ENCODE results near the gene CACNA1I. TPM values are rescaled to one million over a fixed set of nuclear protein-coding genes. Genes with fewer than 3 reads are reported as not detected.

CACNA1I gene
- total RNA-seq, 1 donor from 2014 or later, result 0.11 TPM

DNA sequence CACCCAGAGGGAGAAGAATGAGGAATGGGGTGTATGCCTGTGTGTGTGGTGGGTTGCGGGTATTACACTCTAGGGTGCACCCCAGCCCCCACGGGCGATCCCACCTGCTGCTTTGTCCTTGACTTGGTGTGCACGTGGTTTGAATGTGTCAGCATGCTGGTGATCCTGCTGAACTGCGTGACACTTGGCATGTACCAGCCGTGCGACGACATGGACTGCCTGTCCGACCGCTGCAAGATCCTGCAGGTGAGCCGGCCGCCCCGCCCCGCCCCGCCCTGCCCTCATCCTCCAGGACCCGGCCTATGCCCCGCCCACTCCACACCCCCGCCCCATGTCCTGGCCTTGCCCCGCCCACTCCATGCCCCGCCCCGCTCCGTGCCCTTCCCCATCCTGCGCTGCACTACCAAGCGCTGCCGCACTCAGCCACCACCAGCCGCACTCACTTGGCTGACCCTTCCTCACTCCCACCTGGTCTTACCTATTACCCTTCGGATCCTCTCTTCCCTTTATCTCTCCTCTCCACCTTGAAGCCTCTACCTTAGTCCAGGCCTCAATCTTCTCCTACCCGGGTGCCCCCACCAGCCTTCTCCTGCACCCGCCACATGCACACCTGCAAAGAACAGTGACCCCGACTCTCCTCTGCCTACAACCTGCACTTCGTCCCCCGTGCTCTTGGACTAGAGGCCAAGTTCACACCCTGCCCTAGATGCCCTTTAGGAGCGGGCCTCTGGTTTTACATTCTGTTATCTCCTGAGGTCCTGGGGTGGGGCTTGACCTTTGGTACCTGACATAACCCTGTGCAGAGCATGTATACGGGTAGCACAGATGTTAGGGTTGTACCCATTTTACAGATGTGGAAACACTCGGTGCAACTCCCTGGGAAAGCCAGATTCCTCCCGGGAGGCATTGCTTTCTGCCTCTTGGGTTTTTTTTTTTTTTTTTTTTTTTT is 27.7 kb downstream of the CACNA1I start:
- Mint-ChIP-seq H3K4me3 (ENCODE audit: unreplicated experiment) (no peak overlapping the region), H3K9me3 (ENCODE audit: unreplicated experiment) (peaks cover 7% of the 10 kb centered on the region), H3K4me1 (ENCODE audit: low read depth, unreplicated experiment) (peaks cover 4% of the 10 kb centered on the region), H3K27me3 (ENCODE audit: low read depth, unreplicated experiment) (peaks cover 39% of the 10 kb centered on the region), H3K27ac (ENCODE audit: unreplicated experiment) (no peak overlapping the region), H3K36me3 (ENCODE audit: low read depth, unreplicated experiment) (peaks cover 1% of the 10 kb centered on the region)
- Histone ChIP-seq H3K36me3 (ENCODE audit: insufficient read depth, low read length) (no peaks in the 10 kb centered on the region), H3K4me3 (ENCODE audit: insufficient read depth, low read depth, low read length) (no peak overlapping the region), H3K9me3 (ENCODE audit: insufficient read depth, low read depth, low read length) (peaks cover 2% of the 10 kb centered on the region), H3K4me1 (ENCODE audit: insufficient read depth, low read length) (peaks cover 3% of the 10 kb centered on the region), H3K27me3 (ENCODE audit: insufficient read depth, low read length) (peaks cover 29% of the 10 kb centered on the region), H3K9ac (ENCODE audit: low read length) (no peak overlapping the region), H3K79me2 (ENCODE audit: insufficient read depth, low read length) (no peaks in the 10 kb centered on the region), H3K27ac (ENCODE audit: low read depth, low read length) (no peak overlapping the region), H2AFZ (ENCODE audit: low read depth, low read length) (no peak overlapping the region), H4K20me1 (ENCODE audit: insufficient read depth, low read length) (no peaks in the 10 kb centered on the region), H3K4me2 (ENCODE audit: low read length) (no peak overlapping the region)
- TF ChIP-seq EZH2 (IDR thresholded peaks at IDR 0.05; ENCODE audit: insufficient read depth, low read length) (no peak), CTCF (IDR thresholded peaks at IDR 0.05; ENCODE audit: insufficient read depth, low read depth, low read length) (no peak)
- no peak for DNase-seq (ENCODE audit: low read depth)
- FAIRE-seq, result no peak

GRCh38 chr22:39600491-39601179 is 30.1 kb downstream of the CACNA1I start:
- Histone ChIP-seq H4K20me1 (ENCODE audit: insufficient read depth, low read length) (no peaks in the 10 kb centered on the region), H3K4me3 (ENCODE audit: insufficient read depth, low read depth, low read length) (no peak overlapping the region), H3K27ac (ENCODE audit: low read depth, low read length) (no peak overlapping the region), H3K79me2 (ENCODE audit: insufficient read depth, low read length) (no peaks in the 10 kb centered on the region), H3K4me2 (ENCODE audit: low read length) (no peak overlapping the region), H3K4me1 (ENCODE audit: insufficient read depth, low read length) (no peaks in the 10 kb centered on the region), H2AFZ (ENCODE audit: low read depth, low read length) (no peak overlapping the region), H3K36me3 (ENCODE audit: insufficient read depth, low read length) (no peaks in the 10 kb centered on the region), H3K27me3 (ENCODE audit: insufficient read depth, low read length) (peaks cover 29% of the 10 kb centered on the region), H3K9ac (ENCODE audit: low read length) (no peak overlapping the region), H3K9me3 (ENCODE audit: insufficient read depth, low read depth, low read length) (peaks cover 5% of the 10 kb centered on the region)
- Mint-ChIP-seq H3K4me3 (ENCODE audit: unreplicated experiment) (no peak overlapping the region), H3K27ac (ENCODE audit: unreplicated experiment) (no peak overlapping the region), H3K9me3 (ENCODE audit: unreplicated experiment) (peaks cover 9% of the 10 kb centered on the region), H3K36me3 (ENCODE audit: low read depth, unreplicated experiment) (peaks cover 1% of the 10 kb centered on the region), H3K4me1 (ENCODE audit: low read depth, unreplicated experiment) (no peaks in the 10 kb centered on the region), H3K27me3 (ENCODE audit: low read depth, unreplicated experiment) (peaks cover 46% of the 10 kb centered on the region)
- FAIRE-seq, result no peak
- TF ChIP-seq EZH2 (IDR thresholded peaks at IDR 0.05; ENCODE audit: insufficient read depth, low read length), result no peak
- no peak for TF ChIP-seq CTCF (IDR thresholded peaks at IDR 0.05; ENCODE audit: insufficient read depth, low read depth, low read length)
- no peak for DNase-seq (ENCODE audit: low read depth)

Data from astrocyte (in vitro differentiated cells and primary cell).